ENCODE results near the gene PROP1.
A peak's percentile ranks its signal among the peaks of the same experiment; 100 is the strongest.

PROP1 gene

DNA sequence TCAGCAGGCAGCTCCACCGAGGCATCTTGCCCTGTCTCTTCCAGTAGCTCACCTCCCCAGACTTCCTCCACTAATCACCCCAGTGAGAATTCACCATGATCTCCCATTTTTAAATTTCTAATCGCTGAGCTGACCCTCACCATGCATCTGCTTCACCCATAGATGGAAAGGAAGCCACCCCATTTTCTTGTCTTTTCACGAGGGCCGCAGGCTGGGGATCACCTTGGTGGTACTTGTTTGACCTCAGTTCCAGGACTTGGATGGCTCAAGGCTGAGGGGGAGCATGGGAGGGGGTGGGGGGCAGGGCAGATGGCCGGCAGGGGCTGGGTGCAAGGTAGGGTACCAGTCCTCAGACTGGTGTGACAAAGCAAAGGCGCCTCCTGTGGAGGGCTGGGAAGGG, 3.6 kb downstream of the PROP1 start:
- TF ChIP-seq ZFP30 (CRISPR knock-in tag; IDR thresholded peaks at IDR 0.05) (no peak), ESRRG (CRISPR knock-in tag; IDR thresholded peaks at IDR 0.05) (no peak), ZC3H10 (CRISPR knock-in tag; IDR thresholded peaks at IDR 0.05) (no peak), OSR1 (CRISPR knock-in tag; IDR thresholded peaks at IDR 0.05) (no peak), BACH2 (CRISPR knock-in tag; IDR thresholded peaks at IDR 0.05; ENCODE audit: borderline replicate concordance) (no peak), ZNF8 (CRISPR knock-in tag; IDR thresholded peaks at IDR 0.05) (no peak), ARNTL (CRISPR knock-in tag; IDR thresholded peaks at IDR 0.05; ENCODE audit: borderline replicate concordance, low read depth) (no peak), GLIS3 (CRISPR knock-in tag; IDR thresholded peaks at IDR 0.05) (no peak), ISL1 (CRISPR knock-in tag; IDR thresholded peaks at IDR 0.05) (no peak), ZNF565 (CRISPR knock-in tag; conservative IDR thresholded peaks at IDR 0.05; ENCODE audit: low read depth) (no peak), ZFP3 (CRISPR knock-in tag; IDR thresholded peaks at IDR 0.05) (no peak)
- TF ChIP-seq, protein P1, sequence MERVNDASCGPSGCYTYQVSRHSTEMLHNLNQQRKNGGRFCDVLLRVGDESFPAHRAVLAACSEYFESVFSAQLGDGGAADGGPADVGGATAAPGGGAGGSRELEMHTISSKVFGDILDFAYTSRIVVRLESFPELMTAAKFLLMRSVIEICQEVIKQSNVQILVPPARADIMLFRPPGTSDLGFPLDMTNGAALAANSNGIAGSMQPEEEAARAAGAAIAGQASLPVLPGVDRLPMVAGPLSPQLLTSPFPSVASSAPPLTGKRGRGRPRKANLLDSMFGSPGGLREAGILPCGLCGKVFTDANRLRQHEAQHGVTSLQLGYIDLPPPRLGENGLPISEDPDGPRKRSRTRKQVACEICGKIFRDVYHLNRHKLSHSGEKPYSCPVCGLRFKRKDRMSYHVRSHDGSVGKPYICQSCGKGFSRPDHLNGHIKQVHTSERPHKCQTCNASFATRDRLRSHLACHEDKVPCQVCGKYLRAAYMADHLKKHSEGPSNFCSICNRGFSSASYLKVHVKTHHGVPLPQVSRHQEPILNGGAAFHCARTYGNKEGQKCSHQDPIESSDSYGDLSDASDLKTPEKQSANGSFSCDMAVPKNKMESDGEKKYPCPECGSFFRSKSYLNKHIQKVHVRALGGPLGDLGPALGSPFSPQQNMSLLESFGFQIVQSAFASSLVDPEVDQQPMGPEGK (CRISPR knock-in tag; IDR thresholded peaks at IDR 0.05; ENCODE audit: borderline replicate concordance) = no peak
- no peak for ATAC-seq

DNA sequence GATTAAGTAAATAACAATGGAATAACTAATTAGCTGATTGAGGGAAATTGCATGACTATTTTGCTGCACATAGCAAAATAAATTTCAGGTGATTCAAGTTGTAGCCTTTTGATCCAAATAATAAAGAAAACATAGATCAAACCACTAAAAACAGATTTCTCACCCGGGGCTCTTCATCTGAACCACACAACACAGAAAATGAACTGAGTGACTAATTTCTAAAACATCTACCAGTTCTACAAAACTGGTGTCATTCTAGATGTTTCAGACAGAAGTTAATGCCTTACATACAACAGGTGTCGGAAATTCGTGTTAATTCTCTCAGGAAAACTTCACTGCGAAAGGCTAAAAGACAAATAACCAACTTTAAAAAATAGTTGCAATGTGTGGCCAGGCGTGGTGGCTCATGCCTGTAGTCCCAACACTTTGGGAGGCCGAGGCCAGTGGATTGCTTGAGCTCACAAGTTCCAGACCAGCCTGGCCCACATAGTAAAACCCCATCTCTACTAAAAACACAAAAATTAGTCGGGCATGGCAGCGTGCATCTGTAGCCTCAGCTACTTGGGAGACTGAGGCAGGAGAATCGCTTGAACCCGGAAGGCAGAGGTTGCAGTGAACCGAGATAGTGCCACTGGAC, 6.9 kb downstream of the PROP1 start:
- ATAC-seq = no peak

DNA sequence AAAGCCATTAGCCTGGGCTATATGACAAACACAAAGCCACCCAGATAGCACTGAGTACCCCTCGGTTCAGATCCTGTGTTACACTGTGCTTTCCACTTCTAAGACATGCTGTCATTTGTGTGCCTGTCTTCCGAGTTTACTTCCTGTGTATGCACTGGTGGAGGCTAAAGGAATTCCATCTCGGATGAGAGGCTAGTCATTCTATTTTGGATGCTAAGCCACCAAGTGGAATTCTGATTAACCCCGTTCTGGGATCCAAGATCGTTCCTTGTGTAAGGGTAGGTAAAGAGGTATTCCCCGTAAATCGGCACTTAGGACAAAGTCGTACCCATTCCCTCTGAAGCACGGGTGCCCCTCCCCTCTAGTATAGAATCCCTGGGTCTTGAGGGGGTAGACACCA, 8.7 kb downstream of the PROP1 start:
- no peak for ATAC-seq
- TF ChIP-seq ZNF565 (CRISPR knock-in tag; conservative IDR thresholded peaks at IDR 0.05; ENCODE audit: low read depth) (no peak), ZC3H10 (CRISPR knock-in tag; IDR thresholded peaks at IDR 0.05) (no peak), SNAI2 (CRISPR knock-in tag; IDR thresholded peaks at IDR 0.05) (no peak), PPARA (CRISPR knock-in tag; IDR thresholded peaks at IDR 0.05; ENCODE audit: borderline replicate concordance) (no peak), TCF4 (CRISPR knock-in tag; IDR thresholded peaks at IDR 0.05; ENCODE audit: borderline replicate concordance) (no peak), ISL1 (CRISPR knock-in tag; IDR thresholded peaks at IDR 0.05) (no peak), OSR1 (CRISPR knock-in tag; IDR thresholded peaks at IDR 0.05) (no peak)
- TF ChIP-seq, protein P2, sequence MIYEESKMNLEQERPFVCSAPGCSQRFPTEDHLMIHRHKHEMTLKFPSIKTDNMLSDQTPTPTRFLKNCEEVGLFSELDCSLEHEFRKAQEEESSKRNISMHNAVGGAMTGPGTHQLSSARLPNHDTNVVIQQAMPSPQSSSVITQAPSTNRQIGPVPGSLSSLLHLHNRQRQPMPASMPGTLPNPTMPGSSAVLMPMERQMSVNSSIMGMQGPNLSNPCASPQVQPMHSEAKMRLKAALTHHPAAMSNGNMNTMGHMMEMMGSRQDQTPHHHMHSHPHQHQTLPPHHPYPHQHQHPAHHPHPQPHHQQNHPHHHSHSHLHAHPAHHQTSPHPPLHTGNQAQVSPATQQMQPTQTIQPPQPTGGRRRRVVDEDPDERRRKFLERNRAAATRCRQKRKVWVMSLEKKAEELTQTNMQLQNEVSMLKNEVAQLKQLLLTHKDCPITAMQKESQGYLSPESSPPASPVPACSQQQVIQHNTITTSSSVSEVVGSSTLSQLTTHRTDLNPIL (CRISPR knock-in tag; IDR thresholded peaks at IDR 0.05; ENCODE audit: low read depth) = no peak
- TF ChIP-seq, protein P3, sequence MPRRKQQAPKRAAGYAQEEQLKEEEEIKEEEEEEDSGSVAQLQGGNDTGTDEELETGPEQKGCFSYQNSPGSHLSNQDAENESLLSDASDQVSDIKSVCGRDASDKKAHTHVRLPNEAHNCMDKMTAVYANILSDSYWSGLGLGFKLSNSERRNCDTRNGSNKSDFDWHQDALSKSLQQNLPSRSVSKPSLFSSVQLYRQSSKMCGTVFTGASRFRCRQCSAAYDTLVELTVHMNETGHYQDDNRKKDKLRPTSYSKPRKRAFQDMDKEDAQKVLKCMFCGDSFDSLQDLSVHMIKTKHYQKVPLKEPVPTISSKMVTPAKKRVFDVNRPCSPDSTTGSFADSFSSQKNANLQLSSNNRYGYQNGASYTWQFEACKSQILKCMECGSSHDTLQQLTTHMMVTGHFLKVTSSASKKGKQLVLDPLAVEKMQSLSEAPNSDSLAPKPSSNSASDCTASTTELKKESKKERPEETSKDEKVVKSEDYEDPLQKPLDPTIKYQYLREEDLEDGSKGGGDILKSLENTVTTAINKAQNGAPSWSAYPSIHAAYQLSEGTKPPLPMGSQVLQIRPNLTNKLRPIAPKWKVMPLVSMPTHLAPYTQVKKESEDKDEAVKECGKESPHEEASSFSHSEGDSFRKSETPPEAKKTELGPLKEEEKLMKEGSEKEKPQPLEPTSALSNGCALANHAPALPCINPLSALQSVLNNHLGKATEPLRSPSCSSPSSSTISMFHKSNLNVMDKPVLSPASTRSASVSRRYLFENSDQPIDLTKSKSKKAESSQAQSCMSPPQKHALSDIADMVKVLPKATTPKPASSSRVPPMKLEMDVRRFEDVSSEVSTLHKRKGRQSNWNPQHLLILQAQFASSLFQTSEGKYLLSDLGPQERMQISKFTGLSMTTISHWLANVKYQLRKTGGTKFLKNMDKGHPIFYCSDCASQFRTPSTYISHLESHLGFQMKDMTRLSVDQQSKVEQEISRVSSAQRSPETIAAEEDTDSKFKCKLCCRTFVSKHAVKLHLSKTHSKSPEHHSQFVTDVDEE (CRISPR knock-in tag; IDR thresholded peaks at IDR 0.05) = no peak

More for the DNA sequence above, 6.9 kb downstream of the PROP1 start:
- no peak for TF ChIP-seq OSR1 (CRISPR knock-in tag; IDR thresholded peaks at IDR 0.05)
- TF ChIP-seq, protein P3 (CRISPR knock-in tag; IDR thresholded peaks at IDR 0.05) = no peak
- no peak for TF ChIP-seq ZNF70 (CRISPR knock-in tag; IDR thresholded peaks at IDR 0.05)

DNA sequence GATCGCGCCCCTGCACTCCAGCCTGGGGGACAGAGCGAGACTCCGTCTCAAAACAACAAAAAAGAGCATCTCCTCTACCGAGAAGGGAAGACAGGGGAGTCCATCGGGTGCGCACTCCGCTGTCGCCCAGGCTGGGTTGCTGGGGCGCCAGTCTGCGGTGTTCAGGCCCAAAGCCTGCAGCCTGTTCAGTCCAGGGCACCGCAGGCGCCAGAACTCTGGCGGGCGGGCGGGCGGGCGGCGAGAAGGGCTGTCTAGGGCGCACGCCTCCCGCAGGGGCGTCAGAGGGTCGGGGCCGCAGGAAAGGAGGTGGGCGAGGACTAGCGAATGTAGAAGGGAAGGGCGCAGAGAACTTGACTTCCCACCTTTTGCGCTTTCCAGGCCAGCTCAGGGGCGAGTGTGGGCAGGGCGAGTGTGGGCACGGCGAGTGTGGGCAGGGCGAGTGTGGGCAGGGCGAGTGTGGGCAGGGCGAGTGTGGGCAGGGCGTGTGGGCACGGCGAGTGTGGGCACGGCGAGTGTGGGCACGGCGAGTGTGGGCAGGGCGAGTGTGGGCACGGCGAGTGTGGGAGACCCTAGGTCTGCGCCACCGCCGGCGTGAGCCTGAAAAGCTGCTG, 10.5 kb downstream of the PROP1 start:
- peak; percentile 48 for ATAC-seq
- TF ChIP-seq RARB (CRISPR knock-in tag; IDR thresholded peaks at IDR 0.05) = no peak
- TF ChIP-seq, protein P1 (CRISPR knock-in tag; IDR thresholded peaks at IDR 0.05; ENCODE audit: borderline replicate concordance) = no peak
- TF ChIP-seq TOX (CRISPR knock-in tag; IDR thresholded peaks at IDR 0.05; ENCODE audit: borderline replicate concordance) = no peak
- no peak for TF ChIP-seq ISL1 (CRISPR knock-in tag; IDR thresholded peaks at IDR 0.05)
- no peak for TF ChIP-seq ARNTL (CRISPR knock-in tag; IDR thresholded peaks at IDR 0.05; ENCODE audit: borderline replicate concordance, low read depth)
- TF ChIP-seq ZNF565 (CRISPR knock-in tag; conservative IDR thresholded peaks at IDR 0.05; ENCODE audit: low read depth) = no peak
- TF ChIP-seq, protein P4, sequence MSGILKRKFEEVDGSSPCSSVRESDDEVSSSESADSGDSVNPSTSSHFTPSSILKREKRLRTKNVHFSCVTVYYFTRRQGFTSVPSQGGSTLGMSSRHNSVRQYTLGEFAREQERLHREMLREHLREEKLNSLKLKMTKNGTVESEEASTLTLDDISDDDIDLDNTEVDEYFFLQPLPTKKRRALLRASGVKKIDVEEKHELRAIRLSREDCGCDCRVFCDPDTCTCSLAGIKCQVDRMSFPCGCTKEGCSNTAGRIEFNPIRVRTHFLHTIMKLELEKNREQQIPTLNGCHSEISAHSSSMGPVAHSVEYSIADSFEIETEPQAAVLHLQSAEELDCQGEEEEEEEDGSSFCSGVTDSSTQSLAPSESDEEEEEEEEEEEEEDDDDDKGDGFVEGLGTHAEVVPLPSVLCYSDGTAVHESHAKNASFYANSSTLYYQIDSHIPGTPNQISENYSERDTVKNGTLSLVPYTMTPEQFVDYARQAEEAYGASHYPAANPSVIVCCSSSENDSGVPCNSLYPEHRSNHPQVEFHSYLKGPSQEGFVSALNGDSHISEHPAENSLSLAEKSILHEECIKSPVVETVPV (CRISPR knock-in tag; IDR thresholded peaks at IDR 0.05) = no peak
- TF ChIP-seq, protein P2 (CRISPR knock-in tag; IDR thresholded peaks at IDR 0.05; ENCODE audit: low read depth) = no peak
- no peak for TF ChIP-seq ZFP3 (CRISPR knock-in tag; IDR thresholded peaks at IDR 0.05)

Data from SK-N-SH treated with all-trans-retinoic acid at 6 μM for 48 hours (cell line).